Uterine smooth muscle cell (primary cell): Measurements from ENCODE around the gene UBTFL1. TPM values are rescaled to one million over a fixed set of nuclear protein-coding genes. Genes with fewer than 3 reads are reported as not detected.

Experiments
- total RNA-seq: library from RNA; depleted of rRNA; stranded (reverse); fragments of >200 nt; gene quantifications from 2 replicates; pipeline ENCODE4 v1.2.3, GENCODE V29; 2014

UBTFL1 gene, protein sequence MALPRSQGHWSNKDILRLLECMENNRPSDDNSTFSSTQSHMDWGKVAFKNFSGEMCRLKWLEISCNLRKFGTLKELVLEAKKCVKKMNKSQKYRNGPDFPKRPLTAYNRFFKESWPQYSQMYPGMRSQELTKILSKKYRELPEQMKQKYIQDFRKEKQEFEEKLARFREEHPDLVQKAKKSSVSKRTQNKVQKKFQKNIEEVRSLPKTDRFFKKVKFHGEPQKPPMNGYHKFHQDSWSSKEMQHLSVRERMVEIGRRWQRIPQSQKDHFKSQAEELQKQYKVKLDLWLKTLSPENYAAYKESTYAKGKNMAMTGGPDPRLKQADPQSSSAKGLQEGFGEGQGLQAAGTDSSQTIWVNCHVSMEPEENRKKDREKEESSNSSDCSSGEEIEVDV
- not detected in 2 replicates for total RNA-seq

DNA sequence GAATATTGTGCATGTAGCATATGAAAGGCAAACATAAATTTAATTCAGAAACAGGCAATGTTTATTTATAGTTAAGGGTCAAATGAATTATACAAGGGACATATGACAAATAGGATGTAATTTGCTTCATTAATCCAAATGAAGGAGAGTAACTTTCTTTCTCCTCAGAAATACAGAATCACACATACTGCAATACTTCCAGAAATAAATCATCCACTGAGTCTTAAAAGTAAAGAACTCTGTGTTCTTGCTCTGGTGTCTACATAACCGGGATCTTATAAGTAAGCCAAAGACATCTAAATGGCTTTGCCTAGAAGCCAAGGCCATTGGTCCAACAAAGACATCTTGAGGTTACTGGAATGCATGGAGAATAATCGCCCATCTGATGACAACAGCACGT is at the start of gene UBTFL1:
TSS of gene UBTFL1 (plus strand) at position 301 of the 400 bp plus-strand sequence. CDS start at position 301, 0 bp downstream.

DNA sequence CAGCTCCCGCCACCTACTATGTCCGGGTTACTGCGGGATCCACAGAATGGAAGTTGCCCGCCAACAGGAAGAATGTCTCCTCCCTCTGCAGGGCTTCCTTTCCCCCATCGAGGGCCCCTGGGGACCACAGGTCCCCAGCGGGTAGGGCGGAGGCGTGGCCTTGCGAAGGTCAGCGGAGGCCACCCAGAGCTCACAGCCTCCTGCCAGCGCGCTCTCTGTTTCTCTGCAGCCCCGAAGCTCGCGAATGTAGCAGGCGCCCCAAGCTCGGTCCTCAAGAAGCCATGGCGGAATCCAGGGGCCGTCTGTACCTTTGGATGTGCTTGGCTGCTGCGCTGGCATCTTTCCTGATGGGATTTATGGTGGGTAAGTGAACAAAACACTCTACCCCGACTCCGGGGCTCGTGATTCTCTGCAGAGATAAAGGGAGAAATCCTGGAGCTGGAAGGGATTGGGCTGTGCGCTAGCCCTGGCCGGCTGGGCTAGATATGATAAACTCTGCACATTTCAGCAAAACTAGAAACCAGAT is 48.8 kb downstream of the UBTFL1 start, which contains the start of gene NAALAD2:
TSS of gene NAALAD2 (plus strand) at position 186 of the 526 bp plus-strand sequence. CDS start at position 282, 96 bp downstream.

Other genes with a start within 250 kb of the UBTFL1 start
- not detected in 2 replicates for gene TRIM64B, start 207.5 kb upstream of the UBTFL1 start, total RNA-seq
- gene TRIM49D1, start 163.7 kb upstream of the UBTFL1 start, total RNA-seq = under 0.01 TPM in 1 of 2 replicates, not detected in the other
- gene TRIM49D2, start 161.9 kb upstream of the UBTFL1 start, total RNA-seq = not detected in 2 replicates
- not detected in 2 replicates for gene TRIM64, start 119.9 kb upstream of the UBTFL1 start, total RNA-seq
- gene TRIM49C, start 54.8 kb upstream of the UBTFL1 start, total RNA-seq = not detected in 2 replicates
- 1.7 and 5.6 TPM in 2 replicates for gene NAALAD2, start 48.7 kb downstream of the UBTFL1 start, total RNA-seq
- gene CHORDC1, start 137.1 kb downstream of the UBTFL1 start, total RNA-seq = 46.7 and 53.6 TPM in 2 replicates